ENCODE data around the gene AQP12A.

The AQP12A gene

DNA sequence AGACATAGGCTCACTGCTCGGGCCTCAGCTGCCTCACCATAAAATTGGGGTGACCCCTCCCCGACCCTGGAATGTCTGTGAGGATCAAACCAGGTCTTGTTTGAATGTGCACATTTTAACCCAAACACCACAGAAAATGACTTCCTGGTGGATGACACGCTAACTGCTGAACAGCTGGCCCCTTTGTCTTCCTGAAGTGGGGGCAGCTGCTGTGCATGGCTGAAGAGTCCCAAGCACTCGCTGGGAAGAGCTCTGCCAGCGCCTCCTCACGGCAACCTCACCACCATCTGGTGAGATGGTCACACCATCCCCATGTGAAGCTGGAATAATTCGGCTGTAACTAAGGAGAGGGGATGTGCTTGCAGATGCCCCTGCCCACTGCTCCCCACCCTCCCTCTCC lies 34.0 kb downstream of the AQP12A start:
- no peak for DNase-seq

- no peak for DNase-seq
These were observed 35.2 kb downstream of the AQP12A start for GRCh38 chr2:240726876-240727275.

GRCh38 chr2:240727439-240727838 lies 35.8 kb downstream of the AQP12A start:
- no peak for DNase-seq

DNA sequence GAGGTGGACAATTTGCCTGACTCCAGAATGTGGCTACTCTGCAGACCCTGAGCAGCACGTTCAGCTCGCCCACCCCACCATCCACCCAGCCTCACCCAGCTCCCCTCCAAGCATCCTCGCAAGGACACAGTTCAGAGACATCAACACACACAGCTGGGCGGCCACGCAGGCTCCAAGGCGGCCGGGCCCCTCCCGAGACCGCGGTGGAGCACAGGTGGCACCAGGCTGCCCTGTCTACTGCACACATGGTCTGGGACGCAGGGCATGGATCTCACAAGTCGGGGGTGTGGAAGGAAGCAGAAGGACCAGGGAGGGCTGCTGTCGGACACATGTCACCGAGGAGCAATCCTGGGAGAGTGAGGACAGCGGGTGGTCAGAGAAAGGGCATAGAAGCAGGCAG lies 36.2 kb downstream of the AQP12A start:
- no peak for DNase-seq

DNA sequence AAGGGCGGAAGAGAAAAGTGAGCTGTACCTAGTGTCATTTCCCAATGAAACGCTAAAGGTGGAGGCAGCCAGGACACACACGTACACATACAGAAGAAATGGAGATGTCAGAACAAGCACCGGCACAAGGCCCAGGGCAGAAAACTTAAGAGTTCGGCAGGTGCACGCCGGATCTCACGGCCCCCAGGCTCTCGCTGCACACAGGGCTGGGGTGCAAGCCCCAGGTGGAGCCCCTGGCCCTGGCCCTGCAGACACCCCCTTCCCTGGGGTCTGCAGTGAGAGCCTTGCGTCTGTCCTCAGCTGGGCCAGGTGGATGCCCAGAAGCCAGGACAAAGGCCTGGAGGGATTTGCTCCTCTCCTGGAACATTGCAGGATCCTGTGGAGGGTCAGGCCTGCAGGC lies 36.7 kb downstream of the AQP12A start:
- DNase-seq = no peak

GRCh38 chr2:240728827-240729226 lies 37.2 kb downstream of the AQP12A start:
- DNase-seq = no peak

- no peak for DNase-seq
These were observed 39.0 kb downstream of the AQP12A start for GRCh38 chr2:240730501-240731177.

GRCh38 chr2:240731178-240731545 lies 39.5 kb downstream of the AQP12A start:
- no peak for DNase-seq

- DNase-seq = no peak
These were observed 40.5 kb downstream of the AQP12A start for GRCh38 chr2:240732184-240732583.

- no peak for DNase-seq
These were observed 41.4 kb downstream of the AQP12A start for GRCh38 chr2:240732911-240733622.

- DNase-seq = no peak
These were observed 42.3 kb downstream of the AQP12A start for GRCh38 chr2:240733803-240734495.

- DNase-seq = no peak
These were observed 43.1 kb downstream of the AQP12A start for GRCh38 chr2:240734756-240735155.

- DNase-seq = no peak
These were observed 43.8 kb downstream of the AQP12A start for GRCh38 chr2:240735476-240735875.

DNA sequence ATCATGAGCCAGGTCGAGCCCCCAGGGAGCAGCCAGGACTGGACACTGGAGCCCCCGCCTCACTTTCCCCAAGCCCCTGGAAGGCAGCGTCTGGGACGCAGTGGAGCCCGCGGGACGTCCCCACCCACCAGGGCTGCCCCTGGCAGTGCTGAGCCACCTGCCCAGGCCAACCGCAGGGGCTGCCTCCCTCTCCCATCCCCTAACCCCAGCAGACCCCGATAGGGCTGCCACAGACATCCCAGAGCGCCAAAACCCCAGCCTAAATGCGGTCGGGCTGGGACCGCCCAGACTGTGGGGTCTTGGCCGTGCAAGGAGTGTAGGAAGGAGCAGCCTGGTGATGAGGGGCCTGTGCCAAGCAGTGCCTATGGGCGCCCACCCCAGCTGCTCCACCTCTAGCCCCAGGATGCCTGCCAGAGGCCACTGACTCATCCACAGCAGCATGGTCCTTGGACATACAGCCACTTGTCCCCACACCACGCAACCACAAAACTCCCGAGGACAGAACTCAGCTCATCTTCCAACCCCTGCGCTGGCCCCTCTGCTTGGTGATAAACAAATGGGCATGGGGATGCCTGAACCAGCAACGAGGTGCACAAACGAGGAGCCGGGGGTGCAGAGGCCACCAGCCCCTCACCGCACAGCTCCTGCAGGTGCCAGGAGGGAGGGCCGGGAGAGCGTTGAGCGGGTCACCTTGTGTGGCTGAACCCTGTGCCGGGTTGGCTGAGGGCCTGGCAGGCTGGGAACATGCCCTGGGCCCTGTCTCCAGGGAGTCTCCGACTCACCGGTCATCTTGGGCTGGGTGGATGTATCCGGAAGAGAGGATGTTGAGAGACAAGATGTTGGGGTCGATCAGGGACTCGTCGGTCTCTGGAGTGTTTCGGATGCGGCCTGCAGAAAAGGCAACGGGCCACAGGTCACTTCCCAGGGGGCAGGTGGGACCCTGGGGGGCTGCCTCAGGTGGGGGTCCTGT lies 44.9 kb downstream of the AQP12A start:
- DNase-seq = no peak

DNA sequence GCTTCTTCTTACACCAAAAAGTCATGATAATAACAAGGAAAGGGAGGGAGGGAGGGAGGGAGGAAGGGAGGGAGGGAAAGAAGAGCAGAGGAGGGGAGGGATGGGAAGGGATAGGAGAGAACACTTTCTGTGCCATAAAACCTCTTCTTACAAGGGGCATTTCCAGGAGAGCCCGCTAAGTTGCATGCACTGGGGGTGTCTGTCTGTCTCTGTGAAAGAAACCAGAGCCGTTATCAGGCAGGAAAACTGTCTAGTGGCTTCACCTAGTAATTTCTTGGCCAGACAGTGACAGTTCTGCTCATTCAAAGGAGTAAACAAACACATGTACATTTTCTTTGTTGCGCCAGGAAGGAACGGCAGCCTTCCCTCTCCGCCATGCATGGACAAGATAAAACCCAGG lies 45.8 kb downstream of the AQP12A start:
- DNase-seq = no peak

GRCh38 chr2:240737958-240738357 lies 46.3 kb downstream of the AQP12A start:
- no peak for DNase-seq

GRCh38 chr2:240739797-240740196 lies 48.1 kb downstream of the AQP12A start:
- DNase-seq = no peak

DNA sequence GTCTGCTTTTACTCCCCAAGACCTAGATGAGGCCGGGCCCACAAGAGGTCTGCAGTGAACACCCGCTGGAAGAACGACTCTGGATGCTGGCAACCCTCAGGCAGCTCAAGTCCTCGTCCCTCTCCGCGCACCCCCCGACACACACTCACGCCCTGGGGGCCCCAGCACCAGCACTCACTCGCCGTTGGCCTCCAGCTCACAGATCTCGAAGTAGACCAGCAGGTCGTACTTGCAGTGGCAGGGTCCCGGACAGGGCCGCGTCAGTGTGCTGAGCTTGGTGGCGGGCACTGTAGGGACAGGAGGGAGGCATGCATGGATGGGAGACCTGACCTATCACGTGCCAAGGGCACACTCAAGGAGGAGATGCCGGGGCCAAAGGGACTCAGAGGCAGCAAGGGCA lies 49.4 kb downstream of the AQP12A start:
- no peak for DNase-seq

DNA sequence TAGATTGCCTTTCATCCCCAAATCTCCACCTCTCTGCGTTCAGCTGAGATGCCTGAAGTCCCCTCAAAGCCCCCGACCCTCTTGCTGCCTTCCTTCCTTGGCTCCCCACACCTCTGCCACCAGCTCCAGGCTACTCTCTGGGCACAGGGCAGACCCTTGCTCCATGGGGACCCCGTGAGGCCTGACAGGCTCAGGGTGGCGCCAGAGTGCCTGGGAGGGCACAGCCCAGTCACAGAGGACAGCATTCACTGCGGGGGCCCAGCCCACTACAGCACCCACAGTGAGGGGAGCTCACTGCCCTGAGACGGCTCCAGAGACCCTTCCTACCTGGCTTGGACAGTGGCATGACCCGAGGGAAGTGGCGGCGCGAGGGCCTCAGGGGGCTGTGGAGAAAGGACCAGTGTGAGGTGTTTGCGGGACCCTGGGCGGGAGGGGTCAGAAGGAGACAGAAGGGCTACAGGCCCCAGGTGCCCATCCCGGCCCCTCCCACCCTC lies 51.0 kb downstream of the AQP12A start:
- DNase-seq = no peak

GRCh38 chr2:240745456-240745855 lies 53.8 kb downstream of the AQP12A start:
- DNase-seq = no peak

DNA sequence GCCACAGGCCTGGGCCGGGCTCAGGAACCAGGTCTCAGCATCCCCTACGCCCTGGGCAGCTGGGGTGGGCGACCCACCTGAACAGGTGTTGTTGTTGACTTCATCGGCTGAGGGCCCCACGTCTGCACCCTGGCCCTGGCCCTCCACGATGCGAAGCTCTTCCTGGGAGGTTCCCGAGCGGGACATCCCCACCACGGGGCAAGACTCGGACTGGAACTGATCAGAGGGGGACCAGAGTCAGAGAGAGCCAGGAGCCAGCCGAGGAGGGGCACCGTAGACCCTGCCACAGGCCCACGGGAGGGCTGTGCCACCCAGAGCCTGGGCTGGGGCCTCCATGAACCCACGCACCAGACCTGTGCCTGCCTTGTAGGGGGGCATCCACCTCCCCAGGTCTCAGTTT lies 54.3 kb downstream of the AQP12A start:
- no peak for DNase-seq

- no peak for DNase-seq
These were observed 55.0 kb downstream of the AQP12A start for GRCh38 chr2:240746671-240747070.

DNA sequence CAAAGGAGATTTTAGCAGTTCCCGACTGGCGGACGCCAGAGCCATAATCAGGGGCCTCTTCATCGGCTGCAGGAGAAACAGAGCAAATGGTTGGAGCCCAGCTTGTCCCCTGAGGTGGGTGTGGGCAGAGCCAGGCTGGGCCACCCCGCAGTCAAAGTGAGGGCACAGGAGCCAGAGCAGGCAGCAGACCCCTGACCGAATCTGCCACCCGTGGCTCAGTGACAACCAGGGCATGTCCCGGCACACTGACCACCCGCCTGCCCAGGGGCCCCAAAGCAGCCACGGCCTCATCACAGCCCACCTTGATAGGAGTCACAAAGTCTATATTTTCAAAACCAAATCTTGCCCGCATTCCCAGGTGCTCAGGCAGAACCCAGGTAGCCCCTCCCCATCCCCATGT lies 55.6 kb downstream of the AQP12A start:
- no peak for DNase-seq

Measured in NCI-H1436 treated with DMSO at 0.1 percent for 48 hours (cell line).